ENCODE measurements around the gene GOLGA5. TPM values are rescaled to one million over a fixed set of nuclear protein-coding genes. Genes with fewer than 3 reads are reported as not detected.

Gene GOLGA5
- total RNA-seq, 2 donors from 2014 or later, result 21.8 to 27.8 TPM

DNA sequence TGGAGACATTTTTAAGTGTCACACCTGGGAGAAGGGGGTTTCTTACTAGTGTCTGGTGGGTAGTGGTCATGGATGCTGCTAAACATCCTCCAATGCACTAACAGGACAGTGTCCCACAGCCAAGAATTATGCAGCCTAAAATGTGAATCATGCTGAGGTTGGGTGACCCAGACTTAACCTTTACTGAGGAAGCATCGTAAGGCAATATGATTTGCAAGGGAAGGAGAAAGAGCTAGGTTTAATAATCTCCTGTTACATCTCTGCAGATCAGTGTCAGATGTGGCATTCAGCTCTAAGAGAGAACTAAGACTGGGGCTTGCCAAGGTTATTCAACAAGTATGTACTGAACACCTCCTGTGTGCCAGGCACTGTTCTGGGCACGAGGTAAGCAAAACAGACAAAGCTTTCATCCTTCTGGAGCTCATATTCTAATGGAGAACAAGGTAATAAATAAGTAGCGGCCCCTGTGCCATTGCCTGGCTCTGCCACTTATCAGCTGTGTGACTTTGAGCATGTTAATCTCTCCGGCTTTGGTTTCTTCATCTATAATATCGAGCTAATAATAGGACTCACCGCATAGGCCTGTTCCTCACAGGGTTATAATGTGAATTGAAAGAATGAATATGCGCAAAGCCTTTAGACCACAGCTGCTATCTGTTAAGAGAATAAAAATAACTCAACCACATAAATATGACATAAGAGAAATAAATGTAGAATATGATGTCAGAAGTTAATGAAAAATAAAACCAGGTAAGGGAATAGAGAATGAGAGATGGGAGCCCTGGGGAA lies 13.5 kb upstream of the GOLGA5 start:
- 69 to 80% methylated on average over 7 of the region's 7 CpGs for WGBS, 2 donors
- H3K9me3 ChIP-seq, result no peaks in the 10 kb centered on the region
- TF ChIP-seq, protein P1, sequence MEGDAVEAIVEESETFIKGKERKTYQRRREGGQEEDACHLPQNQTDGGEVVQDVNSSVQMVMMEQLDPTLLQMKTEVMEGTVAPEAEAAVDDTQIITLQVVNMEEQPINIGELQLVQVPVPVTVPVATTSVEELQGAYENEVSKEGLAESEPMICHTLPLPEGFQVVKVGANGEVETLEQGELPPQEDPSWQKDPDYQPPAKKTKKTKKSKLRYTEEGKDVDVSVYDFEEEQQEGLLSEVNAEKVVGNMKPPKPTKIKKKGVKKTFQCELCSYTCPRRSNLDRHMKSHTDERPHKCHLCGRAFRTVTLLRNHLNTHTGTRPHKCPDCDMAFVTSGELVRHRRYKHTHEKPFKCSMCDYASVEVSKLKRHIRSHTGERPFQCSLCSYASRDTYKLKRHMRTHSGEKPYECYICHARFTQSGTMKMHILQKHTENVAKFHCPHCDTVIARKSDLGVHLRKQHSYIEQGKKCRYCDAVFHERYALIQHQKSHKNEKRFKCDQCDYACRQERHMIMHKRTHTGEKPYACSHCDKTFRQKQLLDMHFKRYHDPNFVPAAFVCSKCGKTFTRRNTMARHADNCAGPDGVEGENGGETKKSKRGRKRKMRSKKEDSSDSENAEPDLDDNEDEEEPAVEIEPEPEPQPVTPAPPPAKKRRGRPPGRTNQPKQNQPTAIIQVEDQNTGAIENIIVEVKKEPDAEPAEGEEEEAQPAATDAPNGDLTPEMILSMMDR (IDR thresholded peaks at IDR 0.05), result no peak
- TF ChIP-seq POLR2A (IDR thresholded peaks at IDR 0.05), result no peak
- no peak overlapping the region for H3K4me3 ChIP-seq
- peaks cover 11% of the 10 kb centered on the region for H3K4me1 ChIP-seq
- intact Hi-C loops (cut with DNase I), result loop anchor here (5.0 kb wide), 1 partner anchor 68 kb away; no protein-coding TSS in a partner anchor
- DNase-seq (no peak), ATAC-seq (no peak)
- no peak overlapping the region for H3K27ac ChIP-seq
- no peaks in the 10 kb centered on the region for H3K27me3 ChIP-seq
- no peaks in the 10 kb centered on the region for H3K36me3 ChIP-seq (replicated peaks in 1 of 2; ENCODE audit: insufficient read depth in 1 of 2, low read depth in 2 of 2)

DNA sequence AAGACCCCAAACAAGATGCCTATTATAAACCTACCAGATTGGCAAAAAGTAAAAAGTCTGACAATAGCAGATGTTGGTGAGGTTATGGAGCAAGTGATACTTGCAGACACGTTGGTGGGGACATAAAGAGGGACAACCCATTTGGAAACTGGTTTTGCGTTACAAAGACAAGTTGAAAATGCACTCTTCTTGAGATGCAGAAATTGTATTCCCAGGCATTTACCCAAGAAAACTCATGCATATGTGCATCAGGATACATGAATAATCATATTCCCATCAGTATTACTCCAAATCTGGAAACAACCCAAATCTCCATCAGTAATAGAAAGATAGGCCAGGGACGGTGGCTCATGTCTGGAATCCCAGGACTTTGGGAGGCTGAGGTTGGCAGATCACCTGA lies 12.8 kb upstream of the GOLGA5 start:
- peaks cover 18% of the 10 kb centered on the region for H3K4me1 ChIP-seq
- TF ChIP-seq, protein P1 (IDR thresholded peaks at IDR 0.05), result no peak
- no peak for TF ChIP-seq POLR2A (IDR thresholded peaks at IDR 0.05)
- no peaks in the 10 kb centered on the region for H3K9me3 ChIP-seq
- ATAC-seq (no peak), DNase-seq (no peak)
- H3K4me3 ChIP-seq, result no peak overlapping the region
- H3K27me3 ChIP-seq, result no peaks in the 10 kb centered on the region
- WGBS, 2 donors, result 75 to 82% methylated on average over 3 of the region's 3 CpGs
- no peaks in the 10 kb centered on the region for H3K36me3 ChIP-seq (replicated peaks in 1 of 2; ENCODE audit: insufficient read depth in 1 of 2, low read depth in 2 of 2)
- no peak overlapping the region for H3K27ac ChIP-seq
- intact Hi-C loops (cut with DNase I), result loop anchor here (5.0 kb wide), 1 partner anchor 69 kb away; no protein-coding TSS in a partner anchor

DNA sequence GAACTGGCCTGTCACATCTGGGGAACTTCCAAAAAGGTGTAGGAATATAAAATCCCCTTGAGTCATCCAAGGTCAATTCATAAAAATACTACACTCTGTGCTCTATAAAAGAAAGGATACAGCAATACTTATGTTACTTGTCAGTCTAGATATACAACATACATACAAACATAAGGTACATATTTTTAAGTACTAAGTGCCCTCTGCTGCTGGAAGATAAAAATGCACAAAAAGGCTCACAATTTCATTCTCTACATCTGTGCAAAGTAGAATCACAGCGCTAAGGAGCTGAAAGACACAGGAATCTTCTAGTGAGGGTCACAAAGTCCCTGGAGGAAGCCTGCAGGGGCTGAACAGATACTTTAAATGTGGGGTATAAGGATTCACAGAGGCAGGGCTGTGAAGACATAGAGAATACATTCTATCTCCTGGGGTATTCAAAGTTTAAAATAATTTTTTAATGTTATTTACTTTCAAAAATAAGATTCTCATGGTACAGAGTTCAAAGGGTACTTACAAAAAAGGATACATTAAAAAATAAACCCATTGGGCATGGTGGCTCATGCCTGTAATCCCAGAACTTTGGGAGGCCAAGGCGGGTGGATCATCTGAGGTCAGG lies 10.2 kb upstream of the GOLGA5 start:
- 44 to 50% methylated on average over 2 of the region's 2 CpGs for WGBS, 2 donors
- intact Hi-C loops (cut with DNase I), result loop anchor here (5.0 kb wide), 1 partner anchor 72 kb away; no protein-coding TSS in a partner anchor
- DNase-seq (peak; percentile 31 to 76 (median 40)), ATAC-seq (peak; percentile 77)
- Histone ChIP-seq H3K27ac (no peak overlapping the region), H3K9me3 (no peaks in the 10 kb centered on the region), H3K4me3 (no peak overlapping the region), H3K27me3 (no peaks in the 10 kb centered on the region), H3K36me3 (replicated peaks in 1 of 2; ENCODE audit: insufficient read depth in 1 of 2, low read depth in 2 of 2) (no peaks in the 10 kb centered on the region), H3K4me1 (peaks cover 18% of the 10 kb centered on the region)
- TF ChIP-seq, protein P1 (IDR thresholded peaks at IDR 0.05), result peak in 6 of 7 experiments; percentile 30 to 77 (median 72)
- TF ChIP-seq POLR2A (IDR thresholded peaks at IDR 0.05), result no peak

DNA sequence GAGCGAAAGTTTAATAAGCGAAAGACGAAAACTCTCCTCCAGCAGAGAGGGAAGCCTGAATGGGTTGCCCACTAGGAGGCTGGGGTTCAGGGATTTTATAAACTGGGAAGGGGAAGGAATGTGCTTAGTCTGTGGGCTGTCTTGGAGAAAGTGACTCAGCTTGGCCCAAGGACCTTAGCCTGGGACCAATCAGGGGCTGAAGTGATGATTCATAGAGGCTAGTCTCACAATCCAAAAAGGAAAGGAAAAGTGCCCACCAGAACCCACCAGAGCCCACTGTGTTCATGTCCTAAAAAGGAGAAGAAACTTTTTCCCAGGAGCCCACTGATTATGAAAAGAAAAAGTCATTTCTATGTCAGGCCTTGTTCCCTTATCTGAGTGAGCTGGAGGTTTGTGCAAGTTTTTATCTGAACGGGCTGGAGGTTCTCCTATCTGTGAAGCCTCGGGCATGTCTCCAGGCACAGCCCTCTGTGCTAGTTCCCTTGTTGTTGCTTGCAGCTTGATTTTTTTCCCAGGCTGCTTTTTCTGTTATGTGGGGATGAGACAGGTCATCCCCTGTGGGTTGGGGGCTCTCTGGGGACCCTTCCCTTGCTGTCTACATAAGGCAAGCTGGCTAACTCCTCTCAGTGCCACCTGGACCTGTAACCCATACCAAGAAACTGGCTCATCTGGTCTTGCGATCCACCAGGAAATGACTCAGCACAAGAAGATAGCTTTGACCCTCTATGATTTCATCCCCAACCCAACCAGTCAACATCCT lies 8.3 kb upstream of the GOLGA5 start:
- TF ChIP-seq, protein P1 (IDR thresholded peaks at IDR 0.05), result no peak
- TF ChIP-seq POLR2A (IDR thresholded peaks at IDR 0.05), result no peak
- DNase-seq (peak; percentile 39 to 76 (median 64)), ATAC-seq (peak; percentile 71)
- intact Hi-C loops (cut with DNase I), result no loop called here
- WGBS, 2 donors, result 35 to 56% methylated on average over 6 of the region's 6 CpGs
- no peaks in the 10 kb centered on the region for H3K27me3 ChIP-seq
- peak overlapping the region; percentile 40 to 80 (median 62) for H3K27ac ChIP-seq
- peaks cover 22% of the 10 kb centered on the region for H3K4me1 ChIP-seq
- peaks cover 0 to 7% (median 0%) of the 10 kb centered on the region in 3 donors for H3K9me3 ChIP-seq
- no peak overlapping the region for H3K4me3 ChIP-seq
- H3K36me3 ChIP-seq (replicated peaks in 1 of 2; ENCODE audit: insufficient read depth in 1 of 2, low read depth in 2 of 2), result no peaks in the 10 kb centered on the region
